GM12873 (cell line): ENCODE results near the gene FDXR.

Experiments
- TF ChIP-seq, protein P1 (sequence below): IDR thresholded peaks from 2 replicates; pipeline ENCODE4 v1.5.1; 2012; ENCODE audit warnings: low read depth, mild to moderate bottlenecking, moderate library complexity, low read length, control low read depth; ENCODE audit not compliant: insufficient read depth; ENCODE audit errors: missing control alignments

Gene FDXR

GRCh38 chr17:74903034-74903433 lies 30.2 kb upstream of the FDXR start:
- TF ChIP-seq, protein P1, sequence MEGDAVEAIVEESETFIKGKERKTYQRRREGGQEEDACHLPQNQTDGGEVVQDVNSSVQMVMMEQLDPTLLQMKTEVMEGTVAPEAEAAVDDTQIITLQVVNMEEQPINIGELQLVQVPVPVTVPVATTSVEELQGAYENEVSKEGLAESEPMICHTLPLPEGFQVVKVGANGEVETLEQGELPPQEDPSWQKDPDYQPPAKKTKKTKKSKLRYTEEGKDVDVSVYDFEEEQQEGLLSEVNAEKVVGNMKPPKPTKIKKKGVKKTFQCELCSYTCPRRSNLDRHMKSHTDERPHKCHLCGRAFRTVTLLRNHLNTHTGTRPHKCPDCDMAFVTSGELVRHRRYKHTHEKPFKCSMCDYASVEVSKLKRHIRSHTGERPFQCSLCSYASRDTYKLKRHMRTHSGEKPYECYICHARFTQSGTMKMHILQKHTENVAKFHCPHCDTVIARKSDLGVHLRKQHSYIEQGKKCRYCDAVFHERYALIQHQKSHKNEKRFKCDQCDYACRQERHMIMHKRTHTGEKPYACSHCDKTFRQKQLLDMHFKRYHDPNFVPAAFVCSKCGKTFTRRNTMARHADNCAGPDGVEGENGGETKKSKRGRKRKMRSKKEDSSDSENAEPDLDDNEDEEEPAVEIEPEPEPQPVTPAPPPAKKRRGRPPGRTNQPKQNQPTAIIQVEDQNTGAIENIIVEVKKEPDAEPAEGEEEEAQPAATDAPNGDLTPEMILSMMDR, result no peak

DNA sequence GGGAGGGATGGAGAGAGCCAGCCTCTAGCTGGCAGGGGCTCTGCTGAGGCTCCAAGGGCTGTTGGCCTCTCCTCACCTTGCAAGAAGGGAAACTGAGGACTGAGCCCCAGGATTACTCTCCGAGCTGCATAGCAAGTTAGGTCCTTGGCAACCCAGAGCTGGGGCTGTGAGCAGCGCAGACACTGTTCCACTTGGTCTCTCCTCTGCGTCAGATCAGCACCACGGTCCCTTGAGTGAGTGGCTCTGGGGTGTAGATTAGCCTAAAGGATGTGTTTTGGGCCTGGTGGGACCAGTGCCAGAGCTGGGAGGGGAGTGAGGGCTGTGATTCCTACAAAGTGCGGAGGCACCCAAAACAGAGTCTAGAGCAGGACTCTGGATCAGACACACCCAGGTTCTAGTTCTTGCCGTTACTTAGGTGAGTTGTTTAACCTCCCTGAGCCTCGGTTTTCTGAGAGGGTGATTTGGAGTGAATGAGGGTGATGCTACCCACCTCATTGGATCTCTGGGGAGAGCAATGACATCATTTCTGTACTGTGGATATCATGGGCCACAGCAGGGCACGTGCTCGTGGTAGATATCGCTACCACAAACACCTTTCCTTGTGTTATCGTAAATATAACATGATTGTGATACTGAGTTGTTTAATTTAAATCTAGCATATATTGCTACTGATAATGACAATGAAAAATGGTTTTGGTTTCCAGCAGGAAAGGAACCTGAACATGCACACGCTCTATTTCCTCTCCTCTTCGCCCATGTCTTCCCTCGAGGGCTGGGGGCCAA lies 28.8 kb upstream of the FDXR start:
- TF ChIP-seq, protein P1, result no peak

DNA sequence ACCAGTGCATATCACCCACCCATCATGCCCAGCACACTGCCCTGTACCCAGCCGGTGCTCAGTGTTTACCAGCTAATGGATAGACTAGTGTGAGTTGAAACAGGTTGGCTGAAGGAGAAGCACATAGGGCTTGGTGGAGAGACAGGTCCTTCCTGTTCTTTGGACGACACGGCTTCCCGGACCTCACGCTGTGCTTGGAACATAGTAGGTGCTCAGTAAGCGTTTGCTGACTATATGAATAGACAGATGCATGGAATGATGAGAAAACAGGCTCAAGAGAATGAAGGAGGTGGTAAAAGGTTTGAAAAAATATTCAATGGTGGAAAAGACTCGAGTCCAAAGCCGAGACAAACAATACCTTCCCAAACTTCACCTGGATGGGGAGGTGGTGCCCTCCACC lies 27.4 kb upstream of the FDXR start:
- TF ChIP-seq, protein P1, result no peak

GRCh38 chr17:74898376-74898946 lies 25.7 kb upstream of the FDXR start:
- TF ChIP-seq, protein P1, result no peak

DNA sequence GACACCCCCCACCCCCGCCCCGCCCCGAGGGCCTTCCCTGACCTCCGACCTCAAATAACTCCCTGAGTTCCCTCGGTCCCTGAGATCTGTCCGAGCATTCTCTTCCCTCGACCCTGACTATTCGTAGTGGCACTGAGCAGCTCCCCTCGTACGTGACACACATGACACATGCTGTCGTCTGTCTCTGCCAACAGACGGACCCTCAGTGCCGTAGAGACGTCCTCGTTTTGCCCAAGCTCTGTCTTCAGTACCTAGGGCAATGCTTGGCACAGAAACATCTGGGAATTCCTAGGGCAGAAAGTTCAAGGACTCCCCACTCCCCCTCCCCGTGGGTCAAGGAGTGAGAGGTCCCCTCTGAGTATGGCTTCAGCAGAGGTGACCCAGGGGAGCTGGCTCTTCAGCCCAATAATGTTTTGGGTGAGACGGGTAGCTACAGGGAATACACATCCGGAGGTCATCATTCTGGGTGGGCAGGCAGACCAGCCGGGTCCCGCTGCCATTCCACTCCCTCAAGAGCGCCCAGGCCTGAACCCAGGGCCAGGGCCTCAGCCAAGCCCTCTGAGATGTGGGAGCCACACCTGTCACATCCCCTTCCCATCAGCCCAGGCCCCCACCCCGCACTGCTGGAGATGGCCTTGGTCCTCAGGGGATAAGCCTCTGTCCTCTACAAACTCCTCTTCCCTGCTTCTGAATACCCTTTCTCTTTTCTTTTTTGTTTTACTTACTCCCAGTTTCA lies 21.3 kb upstream of the FDXR start:
- TF ChIP-seq, protein P1, result no peak

GRCh38 chr17:74892974-74893911 lies 20.4 kb upstream of the FDXR start, which contains the start of gene FADS6:
FADS6 (minus strand) TSS chr17:74893633; CDS start chr17:74893595, 38 bp downstream.
- TF ChIP-seq, protein P1, result no peak
